HG02763 (cell line): Measurements from ENCODE around the gene ZNF664.

Source experiments
- ATAC-seq: cut with Tn5 transposase; IDR thresholded peaks from one replicate; pipeline ENCODE4 v1.9.1; 2021; ENCODE audit warnings: mild to moderate bottlenecking, moderate library complexity; ENCODE audit not compliant: unreplicated experiment

The ZNF664 gene

DNA sequence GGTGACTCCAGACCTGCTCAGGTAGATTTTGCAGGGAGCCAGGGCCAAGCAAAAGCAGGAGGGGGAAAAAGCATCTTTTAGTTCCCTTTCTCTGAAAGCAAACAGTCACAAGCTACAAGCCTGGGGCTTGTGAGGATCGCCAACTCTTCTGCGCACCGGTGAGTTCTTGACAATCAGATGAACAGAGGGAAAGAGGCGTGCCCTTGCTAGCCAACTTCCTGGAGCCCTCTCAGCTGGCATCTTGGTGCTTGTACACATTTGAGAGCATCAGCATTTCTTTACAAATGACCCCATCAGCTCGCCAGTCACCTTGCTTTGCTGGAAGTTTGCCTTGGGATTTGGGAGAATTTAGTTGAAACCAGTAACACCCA, 55.5 kb downstream of the ZNF664 start:
- ATAC-seq = no peak

- ATAC-seq = no peak
Measured at GRCh38 chr12:124030008-124030407, 57.0 kb downstream of the ZNF664 start.

GRCh38 chr12:124030510-124030909, 57.5 kb downstream of the ZNF664 start:
- no peak for ATAC-seq

DNA sequence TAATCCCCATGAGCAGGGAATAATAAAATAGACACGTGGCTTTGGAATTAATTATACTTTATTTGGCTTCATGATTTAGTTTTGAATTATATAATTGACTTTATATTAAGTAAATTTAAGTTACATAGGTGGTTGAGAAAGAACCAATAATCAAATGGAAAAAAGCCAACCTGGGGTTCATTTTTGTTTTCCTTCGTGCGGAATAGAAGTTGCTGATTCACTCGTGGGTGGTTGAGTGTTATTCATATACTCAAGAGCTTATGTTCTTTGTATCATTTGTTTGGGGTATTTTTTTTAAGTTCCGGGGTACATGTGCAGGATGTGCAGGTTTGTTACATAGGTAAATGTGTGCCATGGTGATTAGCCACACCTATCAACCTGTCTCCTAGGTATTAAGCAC, 58.0 kb downstream of the ZNF664 start:
- ATAC-seq = no peak

GRCh38 chr12:124032265-124032886, 59.4 kb downstream of the ZNF664 start:
- ATAC-seq = no peak

DNA sequence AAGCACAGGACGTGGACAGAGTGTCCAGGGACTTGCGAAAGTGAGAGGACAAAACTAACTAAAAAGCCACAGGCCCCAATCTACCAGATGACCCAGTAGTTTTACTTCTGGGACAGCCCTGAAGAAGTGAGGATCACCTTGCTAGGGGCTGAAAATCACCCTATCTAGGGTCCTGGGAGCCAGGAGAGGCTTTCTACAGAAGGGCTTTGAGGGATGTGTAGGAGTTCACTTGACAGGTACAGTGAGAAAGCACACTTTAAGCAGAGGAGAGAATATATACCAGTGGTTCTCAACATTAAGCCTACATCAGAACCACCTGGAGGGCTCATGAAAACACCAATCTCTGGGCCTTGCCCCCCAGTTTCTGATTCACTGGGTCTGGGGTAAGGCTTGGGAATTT, 60.8 kb downstream of the ZNF664 start:
- ATAC-seq = no peak

GRCh38 chr12:124034297-124034696, 61.3 kb downstream of the ZNF664 start:
- no peak for ATAC-seq

GRCh38 chr12:124035163-124035562, 62.1 kb downstream of the ZNF664 start:
- ATAC-seq = no peak

DNA sequence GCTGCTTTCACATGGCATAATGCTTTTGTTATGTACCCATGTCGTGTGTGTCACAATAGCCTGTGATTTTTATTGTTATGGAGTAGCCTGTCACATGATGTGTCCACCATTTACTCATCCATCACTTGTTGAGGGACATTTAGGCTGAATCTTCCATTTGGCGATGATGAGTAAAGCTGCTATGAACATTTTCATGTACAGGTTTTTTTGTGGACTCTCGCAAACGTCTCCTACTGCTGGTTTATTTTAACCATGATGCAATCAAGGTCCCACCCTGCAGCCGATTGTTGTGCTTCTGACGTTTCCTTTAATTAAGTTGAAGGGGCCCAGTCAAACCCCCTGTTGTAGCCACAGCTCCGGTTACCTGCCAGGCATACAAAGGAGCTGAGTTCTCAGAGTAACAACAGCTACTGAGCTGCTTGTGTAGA, 63.2 kb downstream of the ZNF664 start:
- no peak for ATAC-seq

DNA sequence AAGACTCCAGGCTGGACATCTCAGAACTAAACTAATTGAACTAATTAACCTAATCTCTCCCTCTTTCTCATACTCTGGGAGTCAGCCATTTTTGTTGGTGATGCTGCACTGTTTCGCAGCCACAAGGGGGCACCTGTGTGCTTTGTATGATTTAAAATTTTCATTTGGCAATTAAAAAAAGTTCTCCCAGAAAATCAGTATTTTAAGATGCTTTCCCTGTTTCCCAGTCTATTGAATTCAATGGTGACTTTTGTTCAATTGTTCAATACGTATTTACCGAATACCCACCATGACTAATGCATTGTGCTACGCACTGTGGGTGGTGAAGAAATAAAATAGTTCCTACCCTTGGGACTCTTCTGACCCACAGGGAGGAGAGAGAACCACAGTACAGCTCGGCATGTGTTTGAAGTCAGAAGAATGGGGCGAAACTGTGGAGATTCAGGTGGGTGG, 63.7 kb downstream of the ZNF664 start:
- ATAC-seq = no peak

DNA sequence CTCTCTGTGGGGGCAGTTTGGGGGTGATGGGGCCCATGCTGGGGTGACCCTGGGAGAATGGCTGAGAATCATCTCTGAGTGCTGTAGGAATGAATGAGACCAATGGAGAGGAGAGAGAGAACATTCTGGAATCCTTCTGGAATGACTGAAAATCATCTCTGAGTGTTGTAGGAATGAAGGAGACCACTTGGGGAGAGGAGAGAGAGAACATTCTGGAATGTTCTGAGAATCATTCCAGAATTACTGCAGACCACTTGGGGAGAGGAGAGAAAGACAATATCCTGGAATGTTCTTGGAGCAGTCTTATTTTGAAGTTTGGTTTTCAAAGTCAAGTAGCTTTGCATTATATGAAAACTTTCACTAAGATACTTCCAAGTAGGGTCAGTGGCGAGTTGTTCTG, 64.3 kb downstream of the ZNF664 start:
- ATAC-seq = no peak

DNA sequence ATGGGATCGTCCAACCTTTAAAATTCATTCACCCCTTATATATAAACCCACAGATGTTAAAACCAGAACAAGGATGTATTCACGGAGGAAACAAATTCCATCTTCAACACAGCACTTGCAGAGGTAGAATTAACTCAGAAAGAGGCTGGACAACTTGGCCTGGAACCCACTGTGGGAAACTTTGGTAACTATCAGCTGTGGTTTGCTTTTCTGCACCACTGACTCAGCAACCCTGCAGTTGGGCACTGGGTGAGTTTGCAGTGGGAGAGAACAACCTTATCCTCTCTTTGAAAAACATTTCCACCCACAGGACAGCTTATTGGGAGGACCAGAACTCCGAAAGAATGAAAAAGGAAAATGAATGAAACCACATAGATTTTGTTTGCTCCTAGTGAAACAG, 66.3 kb downstream of the ZNF664 start:
- no peak for ATAC-seq

DNA sequence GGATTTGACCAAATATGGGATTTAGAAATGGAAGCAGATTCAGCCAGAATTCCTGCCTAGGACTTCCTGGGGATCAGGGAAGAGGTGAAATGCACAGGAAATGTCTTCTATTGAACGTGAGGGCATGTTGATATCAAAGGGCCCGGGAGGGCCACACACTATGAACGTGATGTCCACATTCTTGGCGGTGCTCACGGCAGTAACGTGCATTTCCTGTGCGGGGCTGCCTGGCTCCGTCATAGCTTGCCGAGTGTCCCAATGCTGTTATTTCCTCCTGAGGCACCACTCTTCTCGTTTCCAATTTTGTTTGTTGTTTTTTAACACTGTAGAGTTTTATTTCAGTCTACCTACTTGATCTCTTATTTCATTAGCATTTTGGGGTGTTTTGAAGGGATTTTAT, 67.3 kb downstream of the ZNF664 start:
- no peak for ATAC-seq

DNA sequence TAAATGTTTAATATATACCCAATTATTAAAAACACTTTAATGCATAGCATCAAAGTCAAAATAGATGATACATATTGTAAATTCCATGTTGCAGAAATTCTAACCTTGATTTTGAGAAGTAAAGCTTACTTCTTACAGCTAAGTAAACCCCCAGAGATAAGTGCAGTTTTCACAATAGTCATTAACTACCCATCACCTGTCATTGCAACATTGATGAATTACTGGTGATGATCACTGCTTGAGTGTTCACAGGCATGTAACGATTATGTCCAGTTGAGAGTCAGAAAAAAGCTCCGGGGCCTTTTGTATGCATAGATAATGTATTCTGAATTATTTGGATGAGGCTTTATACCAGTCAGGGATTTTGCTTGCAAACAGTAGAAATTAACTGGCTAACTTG, 67.7 kb downstream of the ZNF664 start:
- no peak for ATAC-seq

GRCh38 chr12:124041907-124042306, 68.9 kb downstream of the ZNF664 start:
- ATAC-seq = no peak

GRCh38 chr12:124044021-124044420, 71.0 kb downstream of the ZNF664 start:
- no peak for ATAC-seq

DNA sequence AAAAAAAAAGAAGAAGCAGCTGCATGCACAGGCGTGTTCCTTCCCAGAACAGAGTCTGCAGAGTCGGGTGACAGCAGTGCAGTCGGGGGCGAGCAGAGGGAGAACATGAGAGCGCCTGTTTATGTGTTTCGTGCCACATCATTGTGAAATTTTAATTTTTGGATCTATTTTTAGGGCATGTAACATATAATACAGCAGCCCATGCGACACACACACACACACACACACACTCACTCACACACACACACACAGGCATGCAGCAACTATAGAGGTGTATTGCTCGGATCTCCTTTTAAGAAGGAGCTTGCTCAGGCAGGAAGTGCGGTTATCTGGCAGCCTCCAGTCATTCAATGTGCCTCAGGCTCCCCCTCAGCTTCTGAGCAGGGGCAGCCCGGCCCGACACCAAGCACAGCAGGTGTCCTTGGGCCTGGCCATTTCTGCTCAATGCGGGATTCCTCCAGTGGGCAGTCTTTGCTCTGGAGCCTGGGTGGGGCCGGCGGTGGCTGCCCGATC, 71.8 kb downstream of the ZNF664 start:
- no peak for ATAC-seq

- no peak for ATAC-seq
Measured at GRCh38 chr12:124045671-124046455, 72.8 kb downstream of the ZNF664 start.

DNA sequence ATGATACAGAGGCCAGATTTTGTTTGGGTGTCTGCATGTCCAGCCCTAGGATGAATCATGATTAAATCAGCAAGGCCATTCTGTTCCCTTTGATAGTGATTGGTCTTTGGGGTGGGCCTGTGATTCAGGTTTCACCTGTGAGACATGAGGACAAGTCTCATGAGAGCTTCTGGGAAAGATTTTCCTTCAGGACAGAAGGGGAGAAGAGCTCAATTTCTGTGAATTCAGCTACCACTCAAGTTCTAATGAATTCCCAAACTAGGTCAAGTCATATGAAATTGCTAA, 73.4 kb downstream of the ZNF664 start:
- no peak for ATAC-seq

DNA sequence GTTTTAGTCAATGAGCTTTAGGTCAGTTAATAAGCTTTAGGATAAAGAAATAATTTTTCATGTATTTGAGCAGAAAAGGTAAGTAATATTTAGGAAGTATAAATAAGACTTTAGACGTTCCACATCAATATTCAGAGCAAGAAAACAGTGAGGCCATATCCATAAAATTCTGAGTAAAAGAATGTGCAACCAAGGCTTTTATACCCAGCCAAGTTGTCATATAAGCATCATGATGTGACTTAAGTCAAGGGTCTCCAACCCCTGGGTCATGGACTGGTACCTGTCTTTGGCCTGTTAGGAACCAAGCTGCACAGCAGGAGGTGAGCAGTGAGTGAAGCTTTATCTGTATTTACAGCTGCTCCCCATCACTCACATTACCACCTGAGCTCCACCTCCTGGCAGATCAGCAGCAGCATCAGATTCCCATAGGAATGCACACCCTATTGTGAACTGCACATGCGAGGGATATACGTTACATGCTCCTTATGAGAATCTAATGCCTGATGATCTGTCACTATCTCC, 74.1 kb downstream of the ZNF664 start:
- ATAC-seq = no peak

DNA sequence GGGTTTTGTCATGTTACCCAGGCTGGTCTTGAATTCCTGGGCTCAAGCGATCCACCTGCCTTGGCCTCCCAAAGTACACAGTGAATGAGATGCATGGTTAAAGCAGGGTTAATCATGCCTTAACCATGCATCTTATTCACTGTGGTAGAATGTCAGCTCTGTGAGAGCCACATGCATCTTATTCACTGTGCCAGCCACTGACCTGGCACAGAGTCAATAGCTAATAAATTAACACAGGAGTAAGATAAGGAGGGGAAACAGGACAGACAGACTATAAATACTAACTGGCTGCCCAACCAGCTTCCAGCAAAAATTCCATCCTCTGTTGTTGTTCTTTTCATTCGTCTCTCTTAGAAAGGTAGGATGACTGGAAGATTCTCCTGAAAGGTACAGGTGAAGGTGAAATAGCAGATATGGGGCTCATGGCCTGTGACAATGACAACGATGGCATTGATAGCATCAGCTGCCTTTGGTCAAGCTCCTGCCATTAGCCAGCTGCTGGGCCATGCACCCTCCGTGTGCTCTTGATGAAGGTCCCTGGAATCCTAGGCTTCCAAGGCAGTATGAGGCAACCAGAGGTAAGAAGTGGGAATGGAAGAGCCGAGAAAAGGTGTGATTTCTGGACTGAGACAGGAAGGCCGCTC, 76.6 kb downstream of the ZNF664 start:
- no peak for ATAC-seq

GRCh38 chr12:124053851-124054250, 80.8 kb downstream of the ZNF664 start:
- no peak for ATAC-seq
